Glutamatergic neuron (in vitro differentiated cells): Measurements from ENCODE around the gene MIPOL1. TPM values are rescaled to one million over a fixed set of nuclear protein-coding genes. Genes with fewer than 3 reads are reported as not detected.
"Not testable (repeated sequence)": the region's sequence is repeated elsewhere in the genome, so short reads cannot be mapped to it uniquely, and the experiment has no call there.

Experiments used
- DNase-seq: peaks from one replicate; pipeline ENCODE4 v3.0.0; 2022
- H3K27ac Mint-ChIP-seq: one replicate; pipeline ENCODE4 v1.8.0; 2020; ENCODE audit warnings: mild to moderate bottlenecking, mixed read lengths, inconsistent platforms; ENCODE audit not compliant: unreplicated experiment
- H3K27me3 Mint-ChIP-seq: one replicate; pipeline ENCODE4 v1.8.0; 2020; ENCODE audit warnings: mild to moderate bottlenecking, moderate library complexity, mixed read lengths, inconsistent platforms; ENCODE audit not compliant: unreplicated experiment
- H3K36me3 Mint-ChIP-seq: one replicate; pipeline ENCODE4 v1.8.0; 2020; ENCODE audit warnings: mild to moderate bottlenecking, mixed read lengths, inconsistent platforms; ENCODE audit not compliant: unreplicated experiment
- H3K4me1 Mint-ChIP-seq: one replicate; pipeline ENCODE4 v1.8.0; 2020; ENCODE audit warnings: mild to moderate bottlenecking, low read depth, mixed read lengths, inconsistent platforms; ENCODE audit not compliant: unreplicated experiment
- H3K4me3 Mint-ChIP-seq: one replicate; pipeline ENCODE4 v1.8.0; 2020; ENCODE audit warnings: mild to moderate bottlenecking, mixed read lengths, inconsistent platforms; ENCODE audit not compliant: unreplicated experiment
- H3K9me3 Mint-ChIP-seq: one replicate; pipeline ENCODE4 v1.8.0; 2020; ENCODE audit warnings: mild to moderate bottlenecking, moderate library complexity, mixed read lengths, inconsistent platforms; ENCODE audit not compliant: unreplicated experiment
- CTCF ChIP-seq: fragments of 200-600 bp; sonication (generic); IDR thresholded peaks from one replicate; pipeline ENCODE4 v1.5.0; 2021; ENCODE audit not compliant: partially characterized antibody, unreplicated experiment
- total RNA-seq: library from RNA; stranded (reverse); fragmentation: NEBNext Ultra II Directional; extraction: Animal tissue kit (Norgen Biotek cat#: 25700); gene quantifications from one replicate; pipeline ENCODE4 v1.2.1, GENCODE V29; 2021; ENCODE audit not compliant: unreplicated experiment

The MIPOL1 gene
- total RNA-seq, 1 donor from 2014 or later, result 14.5 TPM

GRCh38 chr14:37443461-37443860 is 245.7 kb downstream of the MIPOL1 start:
- no peak for TF ChIP-seq CTCF
- Mint-ChIP-seq H3K4me3 (no peak overlapping the region), H3K4me1 (no peaks in the 10 kb centered on the region), H3K36me3 (no peaks in the 10 kb centered on the region), H3K9me3 (no peaks in the 10 kb centered on the region), H3K27ac (no peak overlapping the region), H3K27me3 (no peaks in the 10 kb centered on the region)
- no peak for DNase-seq

- Mint-ChIP-seq H3K27ac (no peak overlapping the region), H3K36me3 (no peaks in the 10 kb centered on the region)
- DNase-seq, result no peak
Observed at GRCh38 chr14:37447883-37448391, 250.2 kb downstream of the MIPOL1 start.

GRCh38 chr14:37452323-37452722 is 254.6 kb downstream of the MIPOL1 start:
- H3K27me3 Mint-ChIP-seq, result no peaks in the 10 kb centered on the region

More at GRCh38 chr14:37447883-37448391, 250.2 kb downstream of the MIPOL1 start:
- H3K27me3 Mint-ChIP-seq, result no peaks in the 10 kb centered on the region
- TF ChIP-seq CTCF, result no peak
- H3K4me1 Mint-ChIP-seq, result no peaks in the 10 kb centered on the region
- no peaks in the 10 kb centered on the region for H3K9me3 Mint-ChIP-seq
- H3K4me3 Mint-ChIP-seq, result no peak overlapping the region

GRCh38 chr14:37453985-37454384 is 256.2 kb downstream of the MIPOL1 start:
- TF ChIP-seq CTCF, result no peak
- Mint-ChIP-seq H3K36me3 (no peaks in the 10 kb centered on the region), H3K4me1 (no peaks in the 10 kb centered on the region), H3K4me3 (no peak overlapping the region), H3K9me3 (no peaks in the 10 kb centered on the region), H3K27me3 (no peaks in the 10 kb centered on the region), H3K27ac (no peak overlapping the region)
- DNase-seq, result no peak

More at GRCh38 chr14:37452323-37452722, 254.6 kb downstream of the MIPOL1 start:
- H3K4me3 Mint-ChIP-seq, result no peak overlapping the region
- no peaks in the 10 kb centered on the region for H3K36me3 Mint-ChIP-seq
- H3K27ac Mint-ChIP-seq, result no peak overlapping the region
- no peaks in the 10 kb centered on the region for H3K4me1 Mint-ChIP-seq
- no peak for TF ChIP-seq CTCF
- DNase-seq, result no peak
- H3K9me3 Mint-ChIP-seq, result no peaks in the 10 kb centered on the region

GRCh38 chr14:37457334-37457733 is 259.6 kb downstream of the MIPOL1 start:
- Mint-ChIP-seq H3K27me3 (no peaks in the 10 kb centered on the region), H3K9me3 (peaks cover 2% of the 10 kb centered on the region), H3K4me1 (no peaks in the 10 kb centered on the region), H3K4me3 (no peak overlapping the region), H3K27ac (no peak overlapping the region), H3K36me3 (peaks cover 5% of the 10 kb centered on the region)
- no peak for TF ChIP-seq CTCF
- DNase-seq, result no peak

GRCh38 chr14:37462426-37462825 is 264.7 kb downstream of the MIPOL1 start:
- not testable (repeated sequence) for H3K27me3 Mint-ChIP-seq, H3K4me3 Mint-ChIP-seq, H3K27ac Mint-ChIP-seq, H3K36me3 Mint-ChIP-seq, DNase-seq, H3K9me3 Mint-ChIP-seq, H3K4me1 Mint-ChIP-seq
